Right cardiac atrium (tissue), 5 donors: ENCODE data around the gene LRRC56. TPM values are rescaled to one million over a fixed set of nuclear protein-coding genes. Genes with fewer than 3 reads are reported as not detected.

Source experiments
- ATAC-seq, 2 donors: fragments of 200-7000 bp; cut with Tn5 transposase; one replicate each; pipeline versions ENCODE4 v1.8.0 to v1.9.1; 2020; ENCODE audit warnings: moderate library complexity in 2 of 2, mild to moderate bottlenecking in 1 of 2
- DNase-seq, 3 donors: peaks; one replicate each; pipeline ENCODE4 v3.0.0-alpha.2; 2020
- H3K27ac ChIP-seq: one replicate; pipeline ENCODE4 v1.5.1; 2013; ENCODE audit warnings: mild to moderate bottlenecking, low read length, control low read depth, moderate library complexity
- H3K27me3 ChIP-seq: one replicate; pipeline ENCODE4 v1.6.1; 2013; ENCODE audit not compliant: control insufficient read depth, insufficient read depth
- H3K4me1 ChIP-seq: one replicate; pipeline ENCODE4 v1.6.1; 2013; ENCODE audit warnings: low read length; ENCODE audit not compliant: control insufficient read depth, insufficient read depth
- H3K4me3 ChIP-seq: one replicate; pipeline ENCODE4 v1.5.1; 2013; ENCODE audit warnings: low read length, control low read depth
- H3K9me3 ChIP-seq: one replicate; pipeline ENCODE4 v1.6.1; 2013; ENCODE audit warnings: low read length; ENCODE audit not compliant: control insufficient read depth
- WGBS: extraction: QIAGEN DNeasy Blood & Tissue Kit; methylation state at CpG from one replicate; pipeline ENCODE4 v1.1.7; 2013; 5-methylcytosine and 5-hydroxymethylcytosine counted together
- intact Hi-C, 4 donors: fragments of 100-400 bp; cut with DNase I; formaldehyde crosslinking; loops; one replicate each; pipeline versions ENCODE4 v1.11.0 to v1.14.0; 2022 to 2023
- polyA plus RNA-seq: library from polyadenylated mRNA; stranded (reverse); fragments of 200-250 nt; gene quantifications from one replicate; pipeline ENCODE4 v1.2.3, GENCODE V29; 2013
- total RNA-seq, 4 donors: library from RNA; stranded (reverse); fragmentation: NEBNext Ultra II Directional; extraction: Animal tissue kit (Norgen Biotek cat#: 25700); gene quantifications; one replicate each; pipeline ENCODE4 v1.2.1, GENCODE V29; 2021
- donor health status: healthy with polysubstance abuse.
- donor health status: DM: no; HTN: yes; CAD: no.
- donor health status: DM: no; HTN: no; CAD: no.
- donor health status: DM: no; HTN: yes; CAD: no; lungs with severe emphysema.
- donor health status: DM: yes; HTN: yes; CAD: no.

Gene LRRC56
- total and polyA plus RNA-seq, 5 donors, result 0.36 to 0.59 (median 0.46) TPM

DNA sequence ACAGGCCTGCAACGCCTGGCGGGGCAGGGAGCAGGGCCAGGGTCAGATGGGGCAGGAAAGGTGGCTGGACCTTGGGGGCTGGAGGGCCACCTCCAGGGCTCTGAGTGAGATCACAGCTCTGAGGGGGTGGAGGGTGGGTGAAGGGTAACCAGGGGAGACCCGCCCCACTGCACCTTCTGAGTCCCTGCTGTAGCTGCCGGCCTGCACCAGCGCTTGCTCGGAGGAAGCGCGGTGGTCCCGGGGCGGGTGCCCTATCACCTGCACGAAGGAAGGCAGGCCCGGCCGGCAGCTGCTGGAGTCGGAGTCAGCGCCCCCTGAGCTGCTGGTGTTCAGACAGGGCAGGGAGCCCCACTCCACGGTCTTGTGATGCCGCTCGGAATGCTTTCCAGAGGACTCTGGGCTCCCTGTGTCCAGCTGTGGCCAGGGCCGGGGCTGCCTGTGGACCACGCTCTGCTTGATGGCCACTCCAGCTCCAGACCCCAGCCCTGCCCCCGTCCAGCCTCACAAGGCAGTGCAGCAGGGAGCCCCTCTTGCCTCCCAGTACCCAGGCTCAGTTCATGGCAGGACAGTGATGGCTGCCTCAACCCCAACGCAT lies 19.4 kb downstream of the LRRC56 start:
- intact Hi-C loops, result loop anchor here in 2 of 4 donors (10.0 kb wide), 1 partner anchor 168 kb away; no protein-coding TSS in a partner anchor
- H3K4me3 ChIP-seq, result no peak overlapping the region
- H3K9me3 ChIP-seq, result no peaks in the 10 kb centered on the region
- WGBS, result 64% methylated on average over 22 of the region's 22 CpGs
- peak in 1 of 3 donors; percentile 56 for DNase-seq
- ATAC-seq, result no peak
- H3K27ac ChIP-seq, result no peak overlapping the region
- no peaks in the 10 kb centered on the region for H3K4me1 ChIP-seq
- H3K27me3 ChIP-seq, result no peaks in the 10 kb centered on the region

DNA sequence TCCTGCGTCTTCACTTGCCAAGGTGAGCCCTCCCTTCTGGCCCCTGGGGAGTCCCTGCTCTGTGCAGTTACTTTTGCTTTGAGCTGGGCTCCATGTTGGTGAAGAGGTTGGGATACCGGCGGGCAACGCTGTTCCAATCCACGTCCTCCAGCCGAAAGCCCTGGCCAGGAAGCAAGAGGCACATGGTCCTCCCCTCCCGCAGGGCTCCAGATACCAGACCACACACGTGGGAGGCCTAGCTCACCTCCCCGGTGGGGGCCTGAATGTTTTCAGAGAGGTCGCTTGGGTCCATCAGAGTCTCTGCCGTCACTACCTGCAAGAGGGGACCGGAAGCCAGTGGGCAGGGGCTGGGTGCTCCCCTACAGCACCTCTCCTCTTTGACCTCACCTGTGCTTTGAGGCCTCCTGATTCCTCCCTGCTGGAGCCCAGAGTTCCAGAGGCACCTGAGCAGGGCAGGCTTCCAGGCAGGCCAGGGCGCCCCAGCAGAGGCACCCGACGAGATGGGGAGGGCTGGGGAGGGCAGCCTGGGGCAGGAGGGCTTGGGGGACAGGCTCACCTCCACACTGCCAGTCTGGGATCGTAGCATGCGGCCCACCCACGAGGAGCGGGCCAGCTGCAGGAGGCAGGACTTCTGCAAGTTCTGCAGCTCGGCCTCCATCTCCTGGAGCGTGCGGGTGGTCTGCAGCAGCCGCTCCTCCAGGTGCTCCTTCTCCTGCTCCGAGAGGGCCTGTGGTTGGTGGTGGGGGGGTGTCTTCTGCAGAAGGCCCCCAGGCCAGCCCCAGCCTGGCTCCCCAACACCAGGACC lies 20.2 kb downstream of the LRRC56 start:
- peak in 2 of 3 donors; percentile 41 to 46 for DNase-seq
- intact Hi-C loops, result loop anchor here in 2 of 4 donors (10.0 kb wide), 1 partner anchor 167 kb away; no protein-coding TSS in a partner anchor
- 82% methylated on average over 24 of the region's 24 CpGs for WGBS
- Histone ChIP-seq H3K27ac (no peak overlapping the region), H3K4me3 (no peak overlapping the region), H3K4me1 (no peaks in the 10 kb centered on the region), H3K9me3 (no peaks in the 10 kb centered on the region), H3K27me3 (no peaks in the 10 kb centered on the region)
- no peak for ATAC-seq

DNA sequence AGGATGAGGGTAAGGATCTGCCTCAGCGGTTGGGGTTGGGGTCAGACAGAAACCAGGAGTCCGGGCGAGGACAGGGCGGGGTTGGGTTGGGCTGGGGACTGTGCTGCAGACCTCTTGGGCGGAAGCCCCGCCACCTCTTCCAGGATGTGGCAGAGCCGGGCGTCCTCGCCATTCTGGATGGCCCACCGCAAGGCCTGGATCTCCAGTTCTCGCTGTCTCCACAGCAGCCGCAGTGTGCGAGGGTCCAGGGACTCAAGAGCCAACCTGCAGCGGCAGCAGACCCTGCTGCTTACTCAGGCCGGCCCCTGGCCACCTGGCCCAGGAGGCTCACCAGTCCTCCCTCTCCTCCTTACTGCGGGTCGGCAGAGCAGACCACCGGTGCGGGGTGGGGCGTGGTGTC lies 21.2 kb downstream of the LRRC56 start:
- DNase-seq, result peak in 1 of 3 donors; percentile 12
- H3K27me3 ChIP-seq, result no peaks in the 10 kb centered on the region

DNA sequence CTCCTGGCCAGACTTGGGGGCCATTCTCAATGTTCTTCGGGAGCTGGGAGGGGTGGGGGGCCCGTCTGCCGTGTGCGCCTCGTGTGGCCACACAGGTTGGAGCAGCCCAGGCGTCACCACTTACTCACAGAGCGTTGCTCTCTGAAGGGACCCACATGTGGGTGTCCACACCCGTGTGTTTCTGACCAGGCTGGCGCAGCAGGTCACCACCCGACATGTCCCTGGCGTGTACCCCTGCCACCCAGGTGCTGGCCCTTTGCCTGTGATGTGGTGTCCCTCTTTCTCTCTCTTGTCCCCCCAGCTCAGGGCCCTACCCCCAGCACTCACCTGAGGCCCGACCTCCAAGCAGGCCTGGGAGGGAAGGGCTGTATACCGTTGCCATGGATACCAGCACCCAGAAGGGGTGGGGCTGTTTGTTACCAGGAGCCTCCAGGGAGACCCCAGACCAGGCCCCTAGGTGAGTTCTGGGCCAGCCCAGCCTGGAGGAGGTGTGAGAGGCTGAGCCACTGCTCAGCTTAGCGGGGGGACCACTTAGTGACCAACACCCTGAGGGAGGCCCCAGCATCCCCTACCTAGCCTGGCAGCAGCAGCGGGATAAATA lies 21.8 kb downstream of the LRRC56 start:
- Histone ChIP-seq H3K27ac (no peak overlapping the region), H3K4me3 (no peak overlapping the region), H3K4me1 (no peaks in the 10 kb centered on the region), H3K9me3 (no peaks in the 10 kb centered on the region), H3K27me3 (no peaks in the 10 kb centered on the region)
- intact Hi-C loops, result loop anchor here in 2 of 4 donors (10.0 kb wide), 1 partner anchor 166 kb away; no protein-coding TSS in a partner anchor
- WGBS, result 80% methylated on average over 15 of the region's 15 CpGs
- peak in 2 of 3 donors; percentile 17 to 52 for DNase-seq
- ATAC-seq, result no peak

More for the DNA sequence above, 21.2 kb downstream of the LRRC56 start:
- intact Hi-C loops, result loop anchor here in 2 of 4 donors (10.0 kb wide), 1 partner anchor 166 kb away; no protein-coding TSS in a partner anchor
- no peak overlapping the region for H3K4me3 ChIP-seq
- ATAC-seq, result no peak
- no peaks in the 10 kb centered on the region for H3K4me1 ChIP-seq
- H3K27ac ChIP-seq, result no peak overlapping the region
- H3K9me3 ChIP-seq, result no peaks in the 10 kb centered on the region
- WGBS, result 89% methylated on average over 20 of the region's 20 CpGs

DNA sequence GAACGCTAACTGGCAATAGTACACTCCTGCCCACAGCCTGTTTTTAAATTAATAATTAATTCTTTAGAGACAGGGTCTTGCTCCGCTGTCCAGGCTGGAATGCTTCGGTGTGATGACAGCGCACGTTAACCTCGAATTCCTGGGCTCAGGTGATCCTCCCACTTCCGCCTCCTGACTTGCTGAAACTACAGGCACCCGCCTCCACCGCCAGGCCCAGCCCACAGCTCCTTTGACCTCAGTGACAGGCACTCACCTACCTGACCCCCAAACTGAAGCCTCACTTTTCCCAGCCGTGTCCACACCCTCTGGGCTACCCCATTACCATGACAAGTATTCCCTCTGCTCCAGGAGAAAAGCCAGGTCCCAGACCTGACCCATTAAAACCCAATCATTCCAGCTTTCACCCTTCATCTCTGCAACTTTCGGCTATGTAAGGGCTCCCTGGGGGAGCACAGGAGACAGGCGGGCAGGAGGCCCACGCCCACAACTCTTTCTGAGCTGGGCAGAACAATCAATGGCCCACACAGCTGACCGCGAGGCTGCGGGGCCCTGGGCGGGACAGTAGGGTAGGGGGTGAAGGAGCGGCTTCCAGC lies 22.5 kb downstream of the LRRC56 start:
- WGBS, result 73% methylated on average over 18 of the region's 18 CpGs
- intact Hi-C loops, result loop anchor here in 2 of 4 donors (10.0 kb wide), 1 partner anchor 165 kb away; no protein-coding TSS in a partner anchor
- H3K4me1 ChIP-seq, result no peaks in the 10 kb centered on the region
- H3K27ac ChIP-seq, result no peak overlapping the region
- no peaks in the 10 kb centered on the region for H3K27me3 ChIP-seq
- no peaks in the 10 kb centered on the region for H3K9me3 ChIP-seq
- H3K4me3 ChIP-seq, result no peak overlapping the region
- ATAC-seq (no peak), DNase-seq (peak in 1 of 3 donors; percentile 16)

DNA sequence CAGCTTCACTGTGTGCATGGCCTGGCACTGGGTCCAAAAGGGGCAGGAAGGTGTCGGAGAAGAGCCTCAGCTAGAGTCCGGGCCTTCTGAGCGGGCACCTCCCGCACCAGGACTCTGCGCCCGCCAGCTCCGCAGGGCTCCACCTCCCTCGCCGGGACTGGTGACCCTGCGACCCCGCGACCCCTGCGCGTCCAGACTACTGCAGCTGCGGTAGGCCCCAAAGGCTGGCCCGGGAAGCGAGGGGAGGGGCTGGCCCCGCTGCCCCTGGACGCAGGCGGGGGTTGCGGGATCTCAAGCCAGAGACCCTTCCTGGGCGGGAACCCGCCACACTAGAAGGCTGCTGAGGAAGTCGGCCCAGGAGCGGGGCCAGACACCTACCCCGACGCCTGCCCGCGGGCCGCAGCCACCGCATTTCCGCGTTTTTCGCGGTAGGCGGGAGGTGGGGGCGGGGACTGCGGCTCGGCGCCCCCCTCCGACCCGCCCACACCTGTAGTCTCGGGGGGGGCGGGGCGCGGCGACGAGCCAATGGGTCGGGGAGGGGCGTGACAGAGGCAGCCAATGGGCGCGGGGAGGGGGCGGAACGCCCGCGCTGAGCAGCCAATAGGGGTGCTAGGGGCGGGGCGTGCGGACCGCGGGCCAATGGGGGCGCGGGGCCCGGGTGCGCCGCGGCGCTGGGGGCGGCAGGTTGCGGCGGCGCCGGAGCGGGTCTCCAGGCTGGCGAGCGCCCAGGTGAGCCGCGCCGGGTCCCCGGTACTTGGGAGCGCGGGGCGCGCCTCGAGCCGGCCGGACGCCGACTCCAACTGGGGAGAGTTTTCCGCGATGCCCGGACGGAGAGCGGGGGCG lies 23.2 kb downstream of the LRRC56 start, which contains the start of the genes LMNTD2 and RASSF7:
Gene LMNTD2, minus strand, starts transcription at position 434 of the 843 bp plus-strand sequence. Its CDS starts 22 bp downstream, at position 412.
Gene RASSF7, plus strand, starts transcription at position 666 of the 843 bp plus-strand sequence. CDS start 799 bp downstream, outside the sequence.
- peak; percentile 92 for ATAC-seq
- WGBS, result 2% methylated on average over 95 of the region's 95 CpGs
- H3K27ac ChIP-seq, result no peak within 1 kb of the TSS

DNA sequence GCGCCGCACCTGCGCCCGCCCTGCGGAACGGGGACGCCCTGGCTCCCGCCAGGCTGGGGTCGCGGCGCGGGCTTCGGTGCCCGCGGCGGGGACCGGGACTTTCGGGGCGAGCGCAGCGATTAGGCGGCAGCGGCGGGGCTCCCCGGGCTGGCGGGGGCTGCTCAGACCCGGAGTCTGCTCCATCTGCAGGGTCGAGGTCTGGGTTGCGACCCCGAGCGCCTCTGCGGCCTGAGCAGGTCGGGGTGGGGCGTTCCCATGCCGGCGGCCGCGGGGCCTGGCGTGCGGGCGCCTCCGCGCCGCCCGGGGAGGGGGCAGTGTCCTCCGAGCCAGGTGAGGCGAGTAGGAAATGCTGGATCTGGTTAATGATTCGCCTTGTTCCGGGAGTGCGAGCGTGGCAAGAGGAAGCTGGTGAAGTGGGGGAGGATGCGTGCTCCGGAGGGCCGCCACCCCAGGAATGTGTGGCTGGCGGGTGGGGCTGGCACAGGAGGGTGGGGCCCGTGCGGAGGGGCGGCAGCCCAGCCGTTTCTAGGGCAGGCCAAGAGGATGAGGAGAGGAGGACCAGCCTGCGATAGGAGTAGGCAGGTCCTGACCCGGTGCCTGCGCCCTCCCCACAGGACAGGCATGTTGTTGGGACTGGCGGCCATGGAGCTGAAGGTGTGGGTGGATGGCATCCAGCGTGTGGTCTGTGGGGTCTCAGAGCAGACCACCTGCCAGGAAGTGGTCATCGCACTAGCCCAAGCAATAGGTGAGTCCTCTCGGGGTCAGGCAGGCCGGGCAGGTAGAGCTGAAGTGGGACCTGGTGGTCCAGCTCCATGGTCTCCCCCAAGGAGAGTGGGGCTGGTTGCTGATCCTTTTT lies 24.0 kb downstream of the LRRC56 start:
- peak overlapping the region; percentile 87 for H3K4me3 ChIP-seq
- H3K27me3 ChIP-seq, result no peaks in the 10 kb centered on the region
- DNase-seq (peak in 2 of 3 donors; percentile 22 to 58), ATAC-seq (peak in 1 of 2 donors; percentile 0)
- intact Hi-C loops, result no loop called here
- H3K9me3 ChIP-seq, result no peaks in the 10 kb centered on the region
- H3K4me1 ChIP-seq, result no peaks in the 10 kb centered on the region
- H3K27ac ChIP-seq, result no peak overlapping the region
- WGBS, result 9% methylated on average over 67 of the region's 67 CpGs

More for the DNA sequence above, 23.2 kb downstream of the LRRC56 start, which contains the start of the genes LMNTD2 and RASSF7:
- no peaks in the 10 kb centered on the region for H3K4me1 ChIP-seq
- no peaks in the 10 kb centered on the region for H3K9me3 ChIP-seq
- intact Hi-C loops, result no loop called here
- no peaks in the 10 kb centered on the region for H3K27me3 ChIP-seq
- peak; percentile 90 to 97 (median 96) for DNase-seq
- peak within 1 kb of the TSS; percentile 87 for H3K4me3 ChIP-seq

DNA sequence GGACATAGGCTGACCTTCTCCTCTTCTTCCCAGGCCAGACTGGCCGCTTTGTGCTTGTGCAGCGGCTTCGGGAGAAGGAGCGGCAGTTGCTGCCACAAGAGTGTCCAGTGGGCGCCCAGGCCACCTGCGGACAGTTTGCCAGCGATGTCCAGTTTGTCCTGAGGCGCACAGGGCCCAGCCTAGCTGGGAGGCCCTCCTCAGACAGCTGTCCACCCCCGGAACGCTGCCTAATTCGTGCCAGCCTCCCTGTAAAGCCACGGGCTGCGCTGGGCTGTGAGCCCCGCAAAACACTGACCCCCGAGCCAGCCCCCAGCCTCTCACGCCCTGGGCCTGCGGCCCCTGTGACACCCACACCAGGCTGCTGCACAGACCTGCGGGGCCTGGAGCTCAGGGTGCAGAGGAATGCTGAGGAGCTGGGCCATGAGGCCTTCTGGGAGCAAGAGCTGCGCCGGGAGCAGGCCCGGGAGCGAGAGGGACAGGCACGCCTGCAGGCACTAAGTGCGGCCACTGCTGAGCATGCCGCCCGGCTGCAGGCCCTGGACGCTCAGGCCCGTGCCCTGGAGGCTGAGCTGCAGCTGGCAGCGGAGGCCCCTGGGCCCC lies 24.8 kb downstream of the LRRC56 start:
- ATAC-seq, result no peak
- peak in 1 of 3 donors; percentile 14 for DNase-seq
- H3K27ac ChIP-seq, result no peak overlapping the region
- no peaks in the 10 kb centered on the region for H3K9me3 ChIP-seq
- no peaks in the 10 kb centered on the region for H3K4me1 ChIP-seq
- 95% methylated on average over 29 of the region's 29 CpGs for WGBS
- intact Hi-C loops, result no loop called here
- no peak overlapping the region for H3K4me3 ChIP-seq
- H3K27me3 ChIP-seq, result no peaks in the 10 kb centered on the region
